Tibial nerve (tissue), 4 donors: ENCODE data around the gene PEX3. TPM values are rescaled to one million over a fixed set of nuclear protein-coding genes. Genes with fewer than 3 reads are reported as not detected.
"Not testable (repeated sequence)": the region's sequence is repeated elsewhere in the genome, so short reads cannot be mapped to it uniquely, and the experiment has no call there.

Experiments used
- DNase-seq, 2 donors: peaks; one replicate each; pipeline ENCODE4 v3.0.0-alpha.2; 2019; ENCODE audit warnings: low spot score in 2 of 2
- H3K27ac ChIP-seq, 4 donors: fragments of 200-600 bp; sonication (generic) in 3 of 4; one replicate each; pipeline ENCODE4 v1.5.1; 2017 to 2019; ENCODE audit warnings: mild to moderate bottlenecking in 1 of 4
- H3K27me3 ChIP-seq, 2 donors: fragments of 200-600 bp; sonication (generic) in 1 of 2; one replicate each; pipeline versions ENCODE4 v1.5.1 to v1.6.0; 2017 to 2019
- H3K36me3 ChIP-seq, 3 donors: fragments of 200-600 bp; sonication (generic); one replicate each; pipeline ENCODE4 v1.5.1; 2018 to 2019
- H3K4me1 ChIP-seq, 4 donors: fragments of 200-600 bp; sonication (generic) in 3 of 4; one replicate each; pipeline ENCODE4 v1.5.1; 2017 to 2019
- H3K4me3 ChIP-seq, 4 donors: fragments of 200-600 bp; sonication (generic) in 3 of 4; one replicate each; pipeline ENCODE4 v1.5.1; 2017 to 2019; ENCODE audit warnings: mild to moderate bottlenecking in 1 of 4, moderate library complexity in 1 of 4
- H3K9me3 ChIP-seq, 4 donors: fragments of 200-600 bp; sonication (generic) in 3 of 4; one replicate each; pipeline ENCODE4 v1.5.1; 2017 to 2019
- CTCF ChIP-seq, 5 experiments: fragments of 200-600 bp in 3 of 5; fragments of 450-650 bp in 2 of 5; sonication (generic) in 3 of 5; IDR thresholded peaks; one replicate each; pipeline ENCODE4 v1.5.1; 2016 to 2019; ENCODE audit warnings: antibody characterized with exemption in 5 of 5, mild to moderate bottlenecking in 3 of 5, moderate library complexity in 2 of 5
- EP300 ChIP-seq, 2 donors: sonication (generic); formaldehyde crosslinking; IDR thresholded peaks; one replicate each; pipeline ENCODE4 v1.6.1; 2017; ENCODE audit warnings: antibody characterized with exemption in 2 of 2, mild to moderate bottlenecking in 1 of 2
- POLR2A ChIP-seq, 2 donors: fragments of 450-650 bp; IDR thresholded peaks; one replicate each; pipeline ENCODE4 v1.6.1; 2017; ENCODE audit warnings: antibody characterized with exemption in 2 of 2, mild to moderate bottlenecking in 2 of 2, moderate library complexity in 2 of 2
- WGBS, 2 donors: methylation state at CpG; one replicate each; pipeline ENCODE4 v1.1.5; 2018; 5-methylcytosine and 5-hydroxymethylcytosine counted together
- total RNA-seq, 4 donors: library from RNA; depleted of rRNA; stranded (reverse); fragments of >200 nt; gene quantifications; one replicate each; pipeline ENCODE4 v1.1.0, GENCODE V29; 2016

Gene PEX3
- total RNA-seq, 4 donors from 2014 or later: 9.0 to 20.6 (median 13.7) TPM

GRCh38 chr6:143465546-143465945 is 14.9 kb downstream of the PEX3 start:
- no peaks in the 10 kb centered on the region for H3K4me1 ChIP-seq
- no peaks in the 10 kb centered on the region for H3K27me3 ChIP-seq
- TF ChIP-seq CTCF (IDR thresholded peaks at IDR 0.05): no peak
- no peak for TF ChIP-seq EP300 (IDR thresholded peaks at IDR 0.05)
- no peak for TF ChIP-seq POLR2A (IDR thresholded peaks at IDR 0.05)
- whole genome bisulfite sequencing, 2 donors: 94 to 95% methylated on average over 2 of the region's 2 CpGs
- H3K4me3 ChIP-seq: no peak overlapping the region
- H3K9me3 ChIP-seq: no peaks in the 10 kb centered on the region
- no peak overlapping the region for H3K27ac ChIP-seq
- no peak for DNase-seq
- H3K36me3 ChIP-seq: peaks cover 0 to 61% (median 0%) of the 10 kb centered on the region in 3 donors

- DNase-seq: no peak
- no peak overlapping the region for H3K4me3 ChIP-seq
- no peak overlapping the region for H3K27ac ChIP-seq
- H3K36me3 ChIP-seq: peaks cover 0 to 60% (median 0%) of the 10 kb centered on the region in 3 donors
- H3K27me3 ChIP-seq: no peaks in the 10 kb centered on the region
- H3K4me1 ChIP-seq: no peaks in the 10 kb centered on the region
- TF ChIP-seq EP300 (IDR thresholded peaks at IDR 0.05): no peak
- TF ChIP-seq POLR2A (IDR thresholded peaks at IDR 0.05): no peak
- TF ChIP-seq CTCF (IDR thresholded peaks at IDR 0.05): no peak
- H3K9me3 ChIP-seq: no peaks in the 10 kb centered on the region
These were observed 17.4 kb downstream of the PEX3 start for GRCh38 chr6:143468026-143468425.

GRCh38 chr6:143468823-143469222 is 18.2 kb downstream of the PEX3 start:
- not testable (repeated sequence) for H3K9me3 ChIP-seq, H3K27ac ChIP-seq, H3K4me1 ChIP-seq, DNase-seq, H3K27me3 ChIP-seq, H3K4me3 ChIP-seq
- WGBS, 2 donors: 78 to 79% methylated on average over 2 of the region's 2 CpGs
- H3K36me3 ChIP-seq: peaks cover 0 to 60% (median 0%) of the 10 kb centered on the region in 3 donors

- Histone ChIP-seq H3K4me3 (no peak overlapping the region), H3K4me1 (no peaks in the 10 kb centered on the region), H3K36me3 (peaks cover 0 to 77% (median 0%) of the 10 kb centered on the region in 3 donors), H3K9me3 (no peaks in the 10 kb centered on the region), H3K27me3 (no peaks in the 10 kb centered on the region), H3K27ac (no peak overlapping the region)
- WGBS, 2 donors: 55 to 96% methylated on average over 1 of the region's 1 CpG
- TF ChIP-seq POLR2A (IDR thresholded peaks at IDR 0.05) (no peak), EP300 (IDR thresholded peaks at IDR 0.05) (no peak), CTCF (IDR thresholded peaks at IDR 0.05) (no peak)
- no peak for DNase-seq
These were observed 21.2 kb downstream of the PEX3 start for GRCh38 chr6:143471822-143472221.

GRCh38 chr6:143476545-143476944 is 25.9 kb downstream of the PEX3 start:
- peaks cover 0 to 74% (median 0%) of the 10 kb centered on the region in 3 donors for H3K36me3 ChIP-seq

More at GRCh38 chr6:143476545-143476944, 25.9 kb downstream of the PEX3 start:
- no peak for DNase-seq
- H3K4me3 ChIP-seq: no peak overlapping the region
- H3K27me3 ChIP-seq: no peaks in the 10 kb centered on the region
- 87 to 95% methylated on average over 1 of the region's 1 CpG for WGBS, 2 donors
- no peaks in the 10 kb centered on the region for H3K4me1 ChIP-seq
- H3K9me3 ChIP-seq: no peaks in the 10 kb centered on the region
- TF ChIP-seq POLR2A (IDR thresholded peaks at IDR 0.05) (no peak), CTCF (IDR thresholded peaks at IDR 0.05) (no peak), EP300 (IDR thresholded peaks at IDR 0.05) (no peak)
- no peak overlapping the region for H3K27ac ChIP-seq
